CD4-positive, alpha-beta T cell treated with Interleukin-10 for 1 hour (primary cell): ENCODE measurements around the gene FLT3LG.
A peak's percentile ranks its signal among the peaks of the same experiment; 100 is the strongest.

ENCODE experiments used
- DNase-seq: peaks from one replicate; pipeline ENCODE4 v3.0.0-alpha.2; 2020

Gene FLT3LG

GRCh38 chr19:49473868-49474541 is at the start of gene FLT3LG:
Gene FLT3LG, plus strand, starts transcription at chr19:49474215. Its CDS starts 425 bp downstream, at chr19:49474640.
- peak; percentile 96 for DNase-seq

- no peak for DNase-seq
Observed at GRCh38 chr19:49425178-49425577, 48.8 kb upstream of the FLT3LG start, which contains the start of gene GFY. Gene GFY, plus strand, starts transcription at chr19:49425388. Its CDS starts 1,043 bp downstream, at chr19:49426431.

- DNase-seq: no peak
Observed at GRCh38 chr19:49425922-49426592, 48.0 kb upstream of the FLT3LG start.

- DNase-seq: no peak
Observed at GRCh38 chr19:49427339-49427738, 46.7 kb upstream of the FLT3LG start.

GRCh38 chr19:49427855-49428546 is 46.0 kb upstream of the FLT3LG start:
- DNase-seq: peak; percentile 31

- no peak for DNase-seq
Observed at GRCh38 chr19:49428547-49429451, 45.2 kb upstream of the FLT3LG start.

GRCh38 chr19:49430172-49430677 is 43.8 kb upstream of the FLT3LG start:
- DNase-seq: no peak

GRCh38 chr19:49430678-49431329 is 43.2 kb upstream of the FLT3LG start:
- no peak for DNase-seq

GRCh38 chr19:49431330-49431749 is 42.7 kb upstream of the FLT3LG start:
- peak; percentile 47 for DNase-seq

- peak; percentile 46 for DNase-seq
Observed at GRCh38 chr19:49432141-49433073, 41.6 kb upstream of the FLT3LG start.

- no peak for DNase-seq
Observed at GRCh38 chr19:49433240-49433901, 40.6 kb upstream of the FLT3LG start.

GRCh38 chr19:49434907-49435583 is 39.0 kb upstream of the FLT3LG start:
- no peak for DNase-seq

- DNase-seq: no peak
Observed at GRCh38 chr19:49435670-49436069, 38.3 kb upstream of the FLT3LG start.

GRCh38 chr19:49436381-49437017 is 37.5 kb upstream of the FLT3LG start:
- DNase-seq: peak; percentile 61

GRCh38 chr19:49437231-49437630 is 36.8 kb upstream of the FLT3LG start:
- DNase-seq: no peak

- DNase-seq: no peak
Observed at GRCh38 chr19:49438261-49438660, 35.8 kb upstream of the FLT3LG start.

GRCh38 chr19:49439836-49440235 is 34.2 kb upstream of the FLT3LG start:
- DNase-seq: no peak

- no peak for DNase-seq
Observed at GRCh38 chr19:49440439-49441209, 33.4 kb upstream of the FLT3LG start.
